Sigmoid colon (tissue), 7 donors: ENCODE measurements around the gene C11orf24. TPM values are rescaled to one million over a fixed set of nuclear protein-coding genes. Genes with fewer than 3 reads are reported as not detected.

Source experiments
- DNase-seq: peaks from one replicate; pipeline ENCODE4 v3.0.0-alpha.2; 2019
- H3K27ac ChIP-seq, 4 donors: fragments of 200-600 bp; sonication (generic); one replicate each; pipeline ENCODE4 v1.5.1; 2016 to 2019; ENCODE audit warnings: mild to moderate bottlenecking in 1 of 4
- H3K27me3 ChIP-seq, 3 donors: fragments of 200-600 bp; sonication (generic); one replicate each; pipeline ENCODE4 v1.5.1; 2019; ENCODE audit warnings: mild to moderate bottlenecking in 1 of 3
- H3K36me3 ChIP-seq, 4 donors: fragments of 200-600 bp; sonication (generic); one replicate each; pipeline ENCODE4 v1.5.1; 2016 to 2019
- H3K4me1 ChIP-seq, 4 donors: fragments of 200-600 bp; sonication (generic); one replicate each; pipeline ENCODE4 v1.5.1; 2017 to 2019
- H3K4me3 ChIP-seq, 4 donors: fragments of 200-600 bp; sonication (generic); one replicate each; pipeline ENCODE4 v1.5.1; 2017 to 2019; ENCODE audit warnings: mild to moderate bottlenecking in 2 of 4, moderate library complexity in 1 of 4
- H3K9me3 ChIP-seq, 4 donors: fragments of 200-600 bp in 3 of 4; sonication (generic) in 3 of 4; one replicate each; pipeline versions ENCODE4 v1.5.1 to v1.6.1; 2013 to 2019
- EP300 ChIP-seq, 4 donors: sonication (generic); formaldehyde crosslinking; IDR thresholded peaks; one replicate each; pipeline ENCODE4 v1.6.1; 2017; ENCODE audit warnings: antibody characterized with exemption in 4 of 4
- POLR2A ChIP-seq, 2 donors: fragments of 450-650 bp; IDR thresholded peaks; one replicate each; pipeline ENCODE4 v1.6.1; 2016; ENCODE audit warnings: antibody characterized with exemption in 2 of 2, mild to moderate bottlenecking in 2 of 2, moderate library complexity in 2 of 2
- POLR2AphosphoS5 ChIP-seq, 4 donors: sonication (generic); formaldehyde crosslinking; IDR thresholded peaks; one replicate each; pipeline ENCODE4 v1.6.1; 2017; ENCODE audit warnings: antibody characterized with exemption in 4 of 4
- WGBS, 2 donors: extraction: QIAGEN DNeasy Blood & Tissue Kit; methylation state at CpG; one replicate each; pipeline ENCODE4 v1.1.7; 2013; 5-methylcytosine and 5-hydroxymethylcytosine counted together
- intact Hi-C: fragments of 100-400 bp; cut with DNase I; formaldehyde crosslinking; loops from one replicate; pipeline ENCODE4 v1.15.1; 2023
- polyA plus RNA-seq, 3 donors: library from polyadenylated mRNA; stranded (reverse); fragments of 200-250 nt; gene quantifications; one replicate each; pipeline ENCODE4 v1.2.3, GENCODE V29; 2013
- total RNA-seq, 4 donors: library from RNA; depleted of rRNA; stranded (reverse); fragments of >200 nt; gene quantifications; one replicate each; pipeline ENCODE4 v1.1.0, GENCODE V29; 2016
- TF ChIP-seq, protein P1 (sequence below), 4 experiments: fragments of 450-650 bp in 3 of 4; fragments of 200-600 bp in 1 of 4; IDR thresholded peaks; one replicate each; pipeline ENCODE4 v1.5.1; 2016 to 2019; ENCODE audit warnings: antibody characterized with exemption in 4 of 4, mild to moderate bottlenecking in 3 of 4, moderate library complexity in 2 of 4
- donor health status: healthy with polysubstance abuse.
- donor health status: Bipolar disorder and iron deficiency.
- donor health status: healthy.

Gene C11orf24
- total and polyA plus RNA-seq, 7 donors: 13.7 to 70.3 (median 25.4) TPM

- 91 to 93% methylated on average over 15 of the region's 15 CpGs for WGBS, 2 donors
- Histone ChIP-seq H3K9me3 (no peaks in the 10 kb centered on the region), H3K4me1 (peaks cover 0 to 19% (median 11%) of the 10 kb centered on the region in 4 donors), H3K36me3 (peaks cover 0 to 37% (median 23%) of the 10 kb centered on the region in 4 donors), H3K27me3 (no peaks in the 10 kb centered on the region), H3K27ac (no peak overlapping the region), H3K4me3 (no peak overlapping the region)
- intact Hi-C loops: loop anchor here (5.0 kb wide), 1 partner anchor 123 kb away; no protein-coding TSS in a partner anchor
- no peak for DNase-seq
- no peak for TF ChIP-seq POLR2AphosphoS5 (IDR thresholded peaks at IDR 0.05)
- no peak for TF ChIP-seq POLR2A (IDR thresholded peaks at IDR 0.05)
- TF ChIP-seq EP300 (IDR thresholded peaks at IDR 0.05): no peak
- TF ChIP-seq, protein P1, sequence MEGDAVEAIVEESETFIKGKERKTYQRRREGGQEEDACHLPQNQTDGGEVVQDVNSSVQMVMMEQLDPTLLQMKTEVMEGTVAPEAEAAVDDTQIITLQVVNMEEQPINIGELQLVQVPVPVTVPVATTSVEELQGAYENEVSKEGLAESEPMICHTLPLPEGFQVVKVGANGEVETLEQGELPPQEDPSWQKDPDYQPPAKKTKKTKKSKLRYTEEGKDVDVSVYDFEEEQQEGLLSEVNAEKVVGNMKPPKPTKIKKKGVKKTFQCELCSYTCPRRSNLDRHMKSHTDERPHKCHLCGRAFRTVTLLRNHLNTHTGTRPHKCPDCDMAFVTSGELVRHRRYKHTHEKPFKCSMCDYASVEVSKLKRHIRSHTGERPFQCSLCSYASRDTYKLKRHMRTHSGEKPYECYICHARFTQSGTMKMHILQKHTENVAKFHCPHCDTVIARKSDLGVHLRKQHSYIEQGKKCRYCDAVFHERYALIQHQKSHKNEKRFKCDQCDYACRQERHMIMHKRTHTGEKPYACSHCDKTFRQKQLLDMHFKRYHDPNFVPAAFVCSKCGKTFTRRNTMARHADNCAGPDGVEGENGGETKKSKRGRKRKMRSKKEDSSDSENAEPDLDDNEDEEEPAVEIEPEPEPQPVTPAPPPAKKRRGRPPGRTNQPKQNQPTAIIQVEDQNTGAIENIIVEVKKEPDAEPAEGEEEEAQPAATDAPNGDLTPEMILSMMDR (IDR thresholded peaks at IDR 0.05): no peak
Measured at GRCh38 chr11:68259122-68259959, 12.4 kb downstream of the C11orf24 start.

GRCh38 chr11:68258363-68258765 is 13.4 kb downstream of the C11orf24 start:
- intact Hi-C loops: loop anchor here (5.0 kb wide), 1 partner anchor 124 kb away; no protein-coding TSS in a partner anchor
- Histone ChIP-seq H3K27me3 (no peaks in the 10 kb centered on the region), H3K9me3 (no peaks in the 10 kb centered on the region), H3K36me3 (peaks cover 0 to 29% (median 18%) of the 10 kb centered on the region in 4 donors), H3K4me1 (peaks cover 0 to 19% (median 11%) of the 10 kb centered on the region in 4 donors), H3K4me3 (no peak overlapping the region), H3K27ac (peak overlapping the region in 2 of 4 donors; percentile 21 to 54)
- 92 to 94% methylated on average over 13 of the region's 13 CpGs for WGBS, 2 donors
- TF ChIP-seq, protein P1 (IDR thresholded peaks at IDR 0.05): no peak
- TF ChIP-seq POLR2AphosphoS5 (IDR thresholded peaks at IDR 0.05): no peak
- no peak for TF ChIP-seq POLR2A (IDR thresholded peaks at IDR 0.05)
- TF ChIP-seq EP300 (IDR thresholded peaks at IDR 0.05): no peak
- DNase-seq: no peak

DNA sequence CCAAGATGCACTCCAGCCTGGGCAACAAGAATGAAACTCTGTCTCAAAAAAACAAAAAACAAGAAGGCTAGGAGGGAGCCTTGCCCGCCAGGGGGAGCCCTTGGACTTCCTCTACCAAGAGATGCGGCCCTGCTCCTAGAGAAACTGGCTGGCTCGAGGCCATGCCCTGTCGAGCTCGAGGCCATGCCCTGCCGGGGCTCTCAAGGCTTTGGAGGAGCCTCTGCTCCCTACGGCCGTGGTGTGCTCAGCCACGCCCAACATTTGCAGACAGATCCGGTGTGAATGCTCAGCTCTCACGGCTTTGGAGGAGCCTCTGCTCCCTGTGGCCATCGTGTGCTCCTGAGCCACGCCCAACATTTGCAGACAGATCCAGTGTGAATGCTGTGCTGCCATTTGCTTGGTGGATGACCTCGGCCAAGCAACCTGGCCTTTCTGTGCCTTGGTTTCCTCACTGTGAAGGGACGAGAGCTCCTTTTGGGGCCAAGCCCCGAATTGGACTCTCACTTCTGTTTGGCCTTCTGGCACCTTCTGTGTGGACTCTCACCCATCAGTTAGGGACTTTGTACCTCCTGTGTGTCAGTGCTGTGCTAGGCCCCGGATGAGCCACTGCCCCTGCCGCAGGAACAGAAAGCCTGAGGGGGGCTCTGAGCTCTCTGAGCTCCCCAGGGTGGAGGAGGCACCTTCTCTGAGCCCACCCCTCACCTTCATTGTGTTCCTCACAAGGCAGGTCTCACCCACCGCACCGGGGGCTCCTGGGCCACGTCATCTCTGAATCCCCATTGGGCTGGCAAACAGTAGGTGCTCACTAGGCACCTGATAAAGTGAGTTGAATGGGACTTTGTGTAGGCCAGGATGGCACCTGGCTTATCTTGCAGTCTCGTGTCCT is 14.1 kb downstream of the C11orf24 start:
- Histone ChIP-seq H3K27ac (peak overlapping the region in 3 of 4 donors; percentile 21 to 54 (median 34)), H3K9me3 (no peaks in the 10 kb centered on the region), H3K27me3 (no peaks in the 10 kb centered on the region), H3K4me1 (peaks cover 0 to 19% (median 11%) of the 10 kb centered on the region in 4 donors), H3K4me3 (peak overlapping the region in 2 of 4 donors; percentile 28 to 31), H3K36me3 (peaks cover 0 to 23% (median 14%) of the 10 kb centered on the region in 4 donors)
- DNase-seq: peak; percentile 98
- 29 to 43% methylated on average over 22 of the region's 22 CpGs for WGBS, 2 donors
- intact Hi-C loops: loop anchor here (1.0 to 5.0 kb wide), 4 partner anchors 40 to 190 kb away; no protein-coding TSS in a partner anchor
- TF ChIP-seq, protein P1 (IDR thresholded peaks at IDR 0.05): peak; percentile 87 to 92 (median 90)
- TF ChIP-seq POLR2A (IDR thresholded peaks at IDR 0.05) (no peak), POLR2AphosphoS5 (IDR thresholded peaks at IDR 0.05) (peak in 3 of 4 donors; percentile 7 to 73 (median 64)), EP300 (IDR thresholded peaks at IDR 0.05) (no peak)

DNA sequence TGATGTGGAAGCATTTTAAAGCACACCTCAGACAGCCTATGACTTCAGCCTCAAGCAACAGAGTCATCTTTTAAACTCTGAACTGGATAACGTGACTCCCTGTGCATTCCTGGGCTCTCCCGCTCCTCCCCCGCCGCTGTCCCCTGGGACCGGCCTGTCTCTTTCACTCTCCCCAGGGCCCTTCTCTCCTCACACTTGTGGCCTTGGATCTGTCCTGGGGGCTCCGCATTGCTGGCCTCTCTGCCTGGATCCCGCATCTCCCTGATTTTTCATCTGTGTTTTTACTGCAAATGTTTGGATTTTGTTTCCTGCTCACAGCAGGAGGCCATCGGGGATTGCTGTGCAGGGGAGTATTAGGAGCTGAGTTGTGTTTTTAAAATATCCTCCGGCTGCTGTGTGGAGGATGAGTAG is 15.4 kb downstream of the C11orf24 start:
- Histone ChIP-seq H3K27ac (peak overlapping the region in 2 of 4 donors; percentile 24 to 54), H3K4me1 (peaks cover 0 to 19% (median 11%) of the 10 kb centered on the region in 4 donors), H3K27me3 (no peaks in the 10 kb centered on the region), H3K4me3 (no peak overlapping the region), H3K36me3 (peaks cover 0 to 9% (median 1%) of the 10 kb centered on the region in 4 donors), H3K9me3 (no peaks in the 10 kb centered on the region)
- no peak for TF ChIP-seq EP300 (IDR thresholded peaks at IDR 0.05)
- intact Hi-C loops: loop anchor here (5.0 kb wide), 1 partner anchor 126 kb away; no protein-coding TSS in a partner anchor
- 76 to 82% methylated on average over 9 of the region's 9 CpGs for WGBS, 2 donors
- DNase-seq: no peak
